Measurements from ENCODE around the gene LITAF.
"Not testable (repeated sequence)": the region's sequence is repeated elsewhere in the genome, so short reads cannot be mapped to it uniquely, and the experiment has no call there.

The LITAF gene

GRCh38 chr16:11571549-11571948, 15.2 kb downstream of the LITAF start:
- no peak for DNase-seq

- DNase-seq, result no peak
These were observed 15.9 kb downstream of the LITAF start for GRCh38 chr16:11570806-11571205.

GRCh38 chr16:11570258-11570657, 16.5 kb downstream of the LITAF start:
- no peak for DNase-seq

- DNase-seq, result no peak
These were observed 20.3 kb downstream of the LITAF start for GRCh38 chr16:11566398-11566797.

- no peak for DNase-seq
These were observed 21.1 kb downstream of the LITAF start for GRCh38 chr16:11565665-11566064.

GRCh38 chr16:11564046-11564926, 22.4 kb downstream of the LITAF start:
- no peak for DNase-seq

GRCh38 chr16:11563493-11564040, 23.2 kb downstream of the LITAF start:
- no peak for DNase-seq

- no peak for DNase-seq
These were observed 23.8 kb downstream of the LITAF start for GRCh38 chr16:11562941-11563340.

- DNase-seq, result no peak
These were observed 24.3 kb downstream of the LITAF start for GRCh38 chr16:11562411-11562810.

GRCh38 chr16:11561856-11562255, 24.9 kb downstream of the LITAF start:
- DNase-seq, result no peak

- DNase-seq, result no peak
These were observed 25.3 kb downstream of the LITAF start for GRCh38 chr16:11561454-11561805.

GRCh38 chr16:11560701-11561453, 25.8 kb downstream of the LITAF start:
- DNase-seq, result peak; percentile 52 to 58

GRCh38 chr16:11558308-11558823, 28.4 kb downstream of the LITAF start:
- DNase-seq, result not testable (repeated sequence)

GRCh38 chr16:11557801-11558200, 28.9 kb downstream of the LITAF start:
- no peak for DNase-seq

- no peak for DNase-seq
These were observed 29.6 kb downstream of the LITAF start for GRCh38 chr16:11556945-11557720.

- no peak for DNase-seq
These were observed 30.4 kb downstream of the LITAF start for GRCh38 chr16:11556214-11556819.

GRCh38 chr16:11554053-11554452, 32.7 kb downstream of the LITAF start:
- no peak for DNase-seq

- no peak for DNase-seq
These were observed 33.3 kb downstream of the LITAF start for GRCh38 chr16:11553371-11553770.

- no peak for DNase-seq
These were observed 34.3 kb downstream of the LITAF start for GRCh38 chr16:11552440-11552839.

GRCh38 chr16:11551842-11552241, 34.9 kb downstream of the LITAF start:
- DNase-seq, result no peak

GRCh38 chr16:11550791-11551498, 35.8 kb downstream of the LITAF start:
- DNase-seq, result no peak

Measured in activated T-cell treated with anti-CD3 and anti-CD28 coated beads, Interleukin-2, amount 50 U/mL, for 48 hours (primary cell).